ENCODE results near the gene IMPDH2. TPM values are rescaled to one million over a fixed set of nuclear protein-coding genes. Genes with fewer than 3 reads are reported as not detected.

The IMPDH2 gene
- total and polyA plus RNA-seq, 2 of the 8 experiments (the other 6 are each of a cell fraction or from before 2014, with no cell fraction given) = 374 to 409 TPM

- H2AFZ ChIP-seq (ENCODE audit: low read length) = no peak overlapping the region
- no peak for DNase-seq (ENCODE audit: low read depth in 1 of 2, low spot score in 2 of 2)
- ChIA-PET CTCF (ENCODE audit: partially characterized antibody) (no interaction called here), POLR2A (ENCODE audit: partially characterized antibody) (interaction anchor here (0.6 to 5.5 kb wide), 3 partner anchors 13 to 408 kb away, joined by 3 to 41 read pairs (median 3); partner anchors contain the start of gene NDUFAF3)
- 89% methylated on average over 3 of the region's 3 CpGs; no CpG with 5 or more reads in 1 of the 2 experiments for WGBS, 2 experiments (ENCODE audit: extremely low coverage in 1 of 2, insufficient coverage in 1 of 2, insufficient read length in 1 of 2, insufficient replicate concordance in 2 of 2, low coverage in 1 of 2, low lambda C conversion rate in 2 of 2, missing lambda C conversion rate in 1 of 2)
- peaks cover 7 to 9% of the 10 kb centered on the region in 2 experiments for H4K20me1 ChIP-seq (replicated peaks in 1 of 2; ENCODE audit: control insufficient read depth in 1 of 2, insufficient read depth in 2 of 2, low read length in 2 of 2)
- H2AK5ac ChIP-seq (ENCODE audit: low read depth, low read length) = no peak overlapping the region
- H3K9me3 ChIP-seq (ENCODE audit: insufficient read depth in 2 of 2, low read depth in 1 of 2, low read length in 1 of 2) = no peaks in the 10 kb centered on the region
- H2BK15ac ChIP-seq (ENCODE audit: low read length) = no peak overlapping the region
- no peak overlapping the region for H2BK5ac ChIP-seq (ENCODE audit: low read depth, low read length)
- no peak overlapping the region for H3K4me2 ChIP-seq (ENCODE audit: insufficient read depth in 1 of 2, low read depth in 2 of 2, low read length in 2 of 2)
- no peak overlapping the region for H3K4me3 ChIP-seq (ENCODE audit: extremely low read depth in 1 of 4, insufficient read depth in 2 of 4, low read depth in 3 of 4, low read length in 4 of 4)
- no peak overlapping the region for H3K4ac ChIP-seq (replicated peaks; ENCODE audit: insufficient read length, low read depth, low read length)
- H4K5ac ChIP-seq (ENCODE audit: insufficient read length, low read depth, low read length) = no peak overlapping the region
- no peak overlapping the region for H4K91ac ChIP-seq (replicated peaks; ENCODE audit: insufficient read length, low read length)
- no peaks in the 10 kb centered on the region for H3K27me3 ChIP-seq (replicated peaks in 1 of 4; ENCODE audit: control insufficient read depth in 3 of 4, extremely low read depth in 1 of 4, insufficient read depth in 3 of 4, low read length in 3 of 4)
- H3K79me1 ChIP-seq (ENCODE audit: low read depth, low read length) = peaks cover 2% of the 10 kb centered on the region; the same call in 1 of the 2 replicates
- H4K8ac ChIP-seq (ENCODE audit: extremely low read depth, insufficient read depth, low read length) = no peak overlapping the region
- H2BK120ac ChIP-seq (replicated peaks; ENCODE audit: low read depth, low read length) = no peak overlapping the region
- H3K36me3 ChIP-seq (ENCODE audit: control insufficient read depth in 2 of 4, insufficient read depth in 4 of 4, low read length in 3 of 4) = peaks cover 20 to 49% (median 36%) of the 10 kb centered on the region in 4 experiments
- no peak overlapping the region for H2BK12ac ChIP-seq (ENCODE audit: low read depth, low read length)
- no peak overlapping the region for H3K27ac ChIP-seq (ENCODE audit: low read depth, low read length)
- no peak overlapping the region for H3K18ac ChIP-seq (ENCODE audit: extremely low read depth, low read length)
- H3K79me2 ChIP-seq (ENCODE audit: control insufficient read depth in 1 of 2, insufficient read depth in 2 of 2, low read length in 2 of 2) = no peaks in the 10 kb centered on the region
- H3K9ac ChIP-seq (replicated peaks in 1 of 4; ENCODE audit: extremely low read depth in 1 of 4, low read depth in 3 of 4, low read length in 3 of 4) = no peak overlapping the region
- no peak overlapping the region for H3K56ac ChIP-seq (replicated peaks; ENCODE audit: insufficient read length, low read depth, low read length)
- H3K14ac ChIP-seq (ENCODE audit: insufficient read length) = no peak overlapping the region
- H3K23me2 ChIP-seq (ENCODE audit: low read depth, low read length) = no peaks in the 10 kb centered on the region
- no peak overlapping the region for H2BK20ac ChIP-seq (ENCODE audit: low read length)
- FAIRE-seq = no peak
- no peak overlapping the region for H3K23ac ChIP-seq (ENCODE audit: insufficient read length)
- no peaks in the 10 kb centered on the region for H3K4me1 ChIP-seq (replicated peaks in 1 of 4; ENCODE audit: control insufficient read depth in 3 of 4, insufficient read depth in 4 of 4, low read length in 3 of 4)
- TF ChIP-seq CTCF (IDR thresholded peaks at IDR 0.05; ENCODE audit: control extremely low read depth in 1 of 3, insufficient read depth in 1 of 3, low read depth in 1 of 3, low read length in 3 of 3) (no peak), EP300 (IDR thresholded peaks at IDR 0.05; ENCODE audit: borderline replicate concordance in 1 of 2, low read depth in 2 of 2, low read length in 2 of 2) (no peak), GTF2F1 (IDR thresholded peaks at IDR 0.05; ENCODE audit: borderline replicate concordance, low read depth, low read length) (no peak), EZH2 (IDR thresholded peaks at IDR 0.05; ENCODE audit: low read depth, low read length, severe bottlenecking) (no peak), HDAC6 (IDR thresholded peaks at IDR 0.05; ENCODE audit: low read depth, low read length) (no peak), GABPA (IDR thresholded peaks at IDR 0.05; ENCODE audit: borderline replicate concordance, insufficient read depth, low read length) (no peak), SUZ12 (IDR thresholded peaks at IDR 0.05; ENCODE audit: low read length) (no peak), SAP30 (IDR thresholded peaks at IDR 0.05; ENCODE audit: insufficient read depth, insufficient replicate concordance, low read length) (no peak), NRF1 (IDR thresholded peaks at IDR 0.05; ENCODE audit: low read depth, low read length) (no peak), BCL11A (IDR thresholded peaks at IDR 0.05; ENCODE audit: low read depth in 2 of 2, low read length in 2 of 2) (no peak), SIX5 (IDR thresholded peaks at IDR 0.05; ENCODE audit: low read depth, low read length) (no peak)
These were observed 6.1 kb upstream of the IMPDH2 start for GRCh38 chr3:49035281-49035680.

All from H1 (cell line).